HepG2 (cell line): ENCODE measurements around the gene GLRX5. TPM values are rescaled to one million over a fixed set of nuclear protein-coding genes. Genes with fewer than 3 reads are reported as not detected.

ENCODE experiments used
- FOXK1 ChIP-seq: sonication (generic); formaldehyde crosslinking; IDR thresholded peaks from 2 replicates; pipeline ENCODE4 v1.4.0; 2020; ENCODE audit warnings: low read depth, missing genetic modification reagents, borderline replicate concordance
- HNRNPK ChIP-seq: fragments of 200-400 bp; formaldehyde crosslinking; IDR thresholded peaks from 2 replicates; pipeline ENCODE4 v1.6.1; 2018; ENCODE audit warnings: low read length, low read depth, moderate library complexity, mild to moderate bottlenecking; ENCODE audit not compliant: poor library complexity, severe bottlenecking
- NFIB ChIP-seq: sonication (generic); formaldehyde crosslinking; IDR thresholded peaks from 2 replicates; pipeline ENCODE4 v1.9.0; 2021; ENCODE audit warnings: missing genetic modification reagents, mild to moderate bottlenecking, borderline replicate concordance
- NR2F2 ChIP-seq: IDR thresholded peaks from 2 replicates; pipeline ENCODE4 v1.6.1; 2012; ENCODE audit warnings: low read depth, inconsistent platforms, borderline replicate concordance
- PHF20 ChIP-seq: sonication (generic); formaldehyde crosslinking; IDR thresholded peaks from 2 replicates; pipeline ENCODE4 v1.5.0; 2020; ENCODE audit warnings: mild to moderate bottlenecking, missing genetic modification reagents
- PHF8 ChIP-seq: sonication (generic); formaldehyde crosslinking; IDR thresholded peaks from 2 replicates; pipeline ENCODE4 v1.5.0; 2020; ENCODE audit warnings: missing genetic modification reagents
- ZBTB38 ChIP-seq: sonication (generic); formaldehyde crosslinking; IDR thresholded peaks from 2 replicates; pipeline ENCODE4 v1.5.1; 2020; ENCODE audit warnings: mild to moderate bottlenecking, missing genetic modification reagents
- ZNF282 ChIP-seq: fragments of 450-650 bp; IDR thresholded peaks from 2 replicates; pipeline ENCODE4 v1.6.1; 2018; ENCODE audit not compliant: partially characterized antibody
- ZNF33B ChIP-seq: sonication (generic); formaldehyde crosslinking; IDR thresholded peaks from 2 replicates; pipeline ENCODE4 v1.5.1; 2020; ENCODE audit warnings: mild to moderate bottlenecking, missing genetic modification reagents
- ZNF451 ChIP-seq: sonication (generic); formaldehyde crosslinking; IDR thresholded peaks from 2 replicates; pipeline ENCODE4 v1.5.0; 2020; ENCODE audit warnings: mild to moderate bottlenecking, missing genetic modification reagents
- ZNF766 ChIP-seq: sonication (generic); formaldehyde crosslinking; IDR thresholded peaks from 2 replicates; pipeline ENCODE4 v1.5.0; 2020; ENCODE audit warnings: missing genetic modification reagents, borderline replicate concordance
- polyA plus RNA-seq, 8 experiments: library from polyadenylated mRNA; depleted of rRNA in 3 of 8; stranded (reverse) in 7 of 8; unstranded in 1 of 8; fragments of >200 nt; fragmentation: Illumina TruSeq in 4 of 8; extraction: Trizol in 4 of 8; gene quantifications; 2 replicates each; pipeline versions ENCODE4 v1.2.1 to v1.2.3, GENCODE V29; 2011 to 2016; ENCODE audit warnings: low read depth in 4 of 8, missing spikeins in 1 of 8, mixed read lengths in 1 of 8; ENCODE audit not compliant: insufficient read depth in 1 of 8
- total RNA-seq, 5 experiments: library from RNA; depleted of rRNA; stranded (reverse); fragments of >200 nt; fragmentation: Illumina TruSeq; extraction: Trizol; gene quantifications; 2 replicates each; pipeline ENCODE4 v1.2.3, GENCODE V29; 2016; ENCODE audit warnings: low read depth in 1 of 5
- TF ChIP-seq, protein P1 (sequence below), 2 experiments: IDR thresholded peaks; 2 replicates each; pipeline ENCODE4 v1.6.1; 2011 to 2012; ENCODE audit warnings: low read length in 2 of 2, borderline replicate concordance in 1 of 2, low read depth in 1 of 2, mild to moderate bottlenecking in 1 of 2, moderate library complexity in 1 of 2
- TF ChIP-seq, protein P2 (sequence below): sonication (generic); formaldehyde crosslinking; IDR thresholded peaks from 2 replicates; pipeline ENCODE4 v1.9.0; 2022; ENCODE audit warnings: low read depth, missing genetic modification reagents
- TF ChIP-seq, protein P3 (sequence below): sonication (generic); formaldehyde crosslinking; conservative IDR thresholded peaks from 2 replicates; pipeline ENCODE4 v1.4.0; 2020; ENCODE audit warnings: missing genetic modification reagents
- TF ChIP-seq, protein P4 (sequence below): sonication (generic); formaldehyde crosslinking; IDR thresholded peaks from 2 replicates; pipeline ENCODE4 v1.5.0; 2020; ENCODE audit warnings: missing genetic modification reagents
- TF ChIP-seq, protein P5 (sequence below): sonication (generic); formaldehyde crosslinking; IDR thresholded peaks from 2 replicates; pipeline ENCODE4 v1.5.1; 2020; ENCODE audit warnings: missing genetic modification reagents, mild to moderate bottlenecking, borderline replicate concordance

GLRX5 gene
- total and polyA plus RNA-seq, 2 of the 13 experiments (the other 11 are each of a cell fraction or from before 2014, with no cell fraction given), result 122 to 146 TPM

DNA sequence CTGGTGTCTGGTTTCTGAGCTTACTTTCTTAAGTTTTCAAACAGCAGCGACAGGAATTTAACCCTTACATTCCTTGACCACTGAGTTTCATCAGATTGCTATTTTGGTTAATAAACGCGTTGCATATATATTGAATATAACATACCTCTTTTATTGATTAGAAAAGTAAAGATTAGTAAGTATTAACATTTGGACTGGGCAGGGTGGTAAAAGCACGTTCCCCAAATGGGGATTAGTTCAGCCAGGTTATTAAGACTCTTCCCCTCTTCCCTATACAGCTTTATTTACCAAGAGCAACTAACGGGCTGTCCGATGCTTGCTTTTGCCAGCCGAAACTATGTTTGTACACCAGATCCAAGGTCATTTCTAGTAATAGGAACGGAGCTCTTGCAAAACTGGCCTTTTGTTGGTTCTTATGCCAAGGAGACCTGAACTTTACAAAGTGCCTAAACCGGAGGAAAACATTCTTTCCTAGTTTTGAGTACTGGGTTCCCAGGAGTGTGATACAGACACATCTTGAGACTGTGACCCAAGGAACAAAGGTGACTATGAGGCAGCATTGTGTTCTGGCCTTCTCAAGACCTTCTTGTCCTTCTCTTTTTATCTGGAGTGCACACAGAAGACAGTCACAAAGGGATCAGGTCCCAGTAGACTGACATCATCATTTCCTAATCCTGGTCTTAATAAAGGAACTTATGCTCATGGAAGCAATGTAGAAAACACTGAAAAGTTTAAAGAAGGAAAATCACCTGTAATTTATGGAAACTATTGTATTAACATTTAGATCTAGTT, 2.6 kb downstream of the GLRX5 start (continued):
- TF ChIP-seq, protein P1, sequence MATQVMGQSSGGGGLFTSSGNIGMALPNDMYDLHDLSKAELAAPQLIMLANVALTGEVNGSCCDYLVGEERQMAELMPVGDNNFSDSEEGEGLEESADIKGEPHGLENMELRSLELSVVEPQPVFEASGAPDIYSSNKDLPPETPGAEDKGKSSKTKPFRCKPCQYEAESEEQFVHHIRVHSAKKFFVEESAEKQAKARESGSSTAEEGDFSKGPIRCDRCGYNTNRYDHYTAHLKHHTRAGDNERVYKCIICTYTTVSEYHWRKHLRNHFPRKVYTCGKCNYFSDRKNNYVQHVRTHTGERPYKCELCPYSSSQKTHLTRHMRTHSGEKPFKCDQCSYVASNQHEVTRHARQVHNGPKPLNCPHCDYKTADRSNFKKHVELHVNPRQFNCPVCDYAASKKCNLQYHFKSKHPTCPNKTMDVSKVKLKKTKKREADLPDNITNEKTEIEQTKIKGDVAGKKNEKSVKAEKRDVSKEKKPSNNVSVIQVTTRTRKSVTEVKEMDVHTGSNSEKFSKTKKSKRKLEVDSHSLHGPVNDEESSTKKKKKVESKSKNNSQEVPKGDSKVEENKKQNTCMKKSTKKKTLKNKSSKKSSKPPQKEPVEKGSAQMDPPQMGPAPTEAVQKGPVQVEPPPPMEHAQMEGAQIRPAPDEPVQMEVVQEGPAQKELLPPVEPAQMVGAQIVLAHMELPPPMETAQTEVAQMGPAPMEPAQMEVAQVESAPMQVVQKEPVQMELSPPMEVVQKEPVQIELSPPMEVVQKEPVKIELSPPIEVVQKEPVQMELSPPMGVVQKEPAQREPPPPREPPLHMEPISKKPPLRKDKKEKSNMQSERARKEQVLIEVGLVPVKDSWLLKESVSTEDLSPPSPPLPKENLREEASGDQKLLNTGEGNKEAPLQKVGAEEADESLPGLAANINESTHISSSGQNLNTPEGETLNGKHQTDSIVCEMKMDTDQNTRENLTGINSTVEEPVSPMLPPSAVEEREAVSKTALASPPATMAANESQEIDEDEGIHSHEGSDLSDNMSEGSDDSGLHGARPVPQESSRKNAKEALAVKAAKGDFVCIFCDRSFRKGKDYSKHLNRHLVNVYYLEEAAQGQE (IDR thresholded peaks at IDR 0.05; ENCODE audit: borderline replicate concordance in 1 of 2, low read depth in 1 of 2, low read length in 2 of 2), result no peak
- TF ChIP-seq FOXK1, result peak; percentile 76; the same call in 1 of the 2 replicates
- no peak for TF ChIP-seq ZNF282
- TF ChIP-seq ZNF766 (CRISPR knock-in tag), result no peak
- no peak for TF ChIP-seq HNRNPK
- TF ChIP-seq ZNF33B, result no peak
- TF ChIP-seq, protein P2, sequence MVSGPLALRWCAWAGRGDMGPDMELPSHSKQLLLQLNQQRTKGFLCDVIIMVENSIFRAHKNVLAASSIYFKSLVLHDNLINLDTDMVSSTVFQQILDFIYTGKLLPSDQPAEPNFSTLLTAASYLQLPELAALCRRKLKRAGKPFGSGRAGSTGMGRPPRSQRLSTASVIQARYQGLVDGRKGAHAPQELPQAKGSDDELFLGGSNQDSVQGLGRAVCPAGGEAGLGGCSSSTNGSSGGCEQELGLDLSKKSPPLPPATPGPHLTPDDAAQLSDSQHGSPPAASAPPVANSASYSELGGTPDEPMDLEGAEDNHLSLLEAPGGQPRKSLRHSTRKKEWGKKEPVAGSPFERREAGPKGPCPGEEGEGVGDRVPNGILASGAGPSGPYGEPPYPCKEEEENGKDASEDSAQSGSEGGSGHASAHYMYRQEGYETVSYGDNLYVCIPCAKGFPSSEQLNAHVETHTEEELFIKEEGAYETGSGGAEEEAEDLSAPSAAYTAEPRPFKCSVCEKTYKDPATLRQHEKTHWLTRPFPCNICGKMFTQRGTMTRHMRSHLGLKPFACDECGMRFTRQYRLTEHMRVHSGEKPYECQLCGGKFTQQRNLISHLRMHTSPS (CRISPR knock-in tag), result peak; percentile 89
- peak; percentile 76 for TF ChIP-seq NR2F2
- TF ChIP-seq, protein P3, sequence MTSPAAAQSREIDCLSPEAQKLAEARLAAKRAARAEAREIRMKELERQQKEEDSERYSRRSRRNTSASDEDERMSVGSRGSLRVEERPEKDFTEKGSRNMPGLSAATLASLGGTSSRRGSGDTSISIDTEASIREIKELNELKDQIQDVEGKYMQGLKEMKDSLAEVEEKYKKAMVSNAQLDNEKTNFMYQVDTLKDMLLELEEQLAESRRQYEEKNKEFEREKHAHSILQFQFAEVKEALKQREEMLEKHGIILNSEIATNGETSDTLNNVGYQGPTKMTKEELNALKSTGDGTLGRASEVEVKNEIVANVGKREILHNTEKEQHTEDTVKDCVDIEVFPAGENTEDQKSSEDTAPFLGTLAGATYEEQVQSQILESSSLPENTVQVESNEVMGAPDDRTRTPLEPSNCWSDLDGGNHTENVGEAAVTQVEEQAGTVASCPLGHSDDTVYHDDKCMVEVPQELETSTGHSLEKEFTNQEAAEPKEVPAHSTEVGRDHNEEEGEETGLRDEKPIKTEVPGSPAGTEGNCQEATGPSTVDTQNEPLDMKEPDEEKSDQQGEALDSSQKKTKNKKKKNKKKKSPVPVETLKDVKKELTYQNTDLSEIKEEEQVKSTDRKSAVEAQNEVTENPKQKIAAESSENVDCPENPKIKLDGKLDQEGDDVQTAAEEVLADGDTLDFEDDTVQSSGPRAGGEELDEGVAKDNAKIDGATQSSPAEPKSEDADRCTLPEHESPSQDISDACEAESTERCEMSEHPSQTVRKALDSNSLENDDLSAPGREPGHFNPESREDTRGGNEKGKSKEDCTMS (CRISPR knock-in tag), result no peak
- TF ChIP-seq NFIB (CRISPR knock-in tag), result no peak
- TF ChIP-seq, protein P4, sequence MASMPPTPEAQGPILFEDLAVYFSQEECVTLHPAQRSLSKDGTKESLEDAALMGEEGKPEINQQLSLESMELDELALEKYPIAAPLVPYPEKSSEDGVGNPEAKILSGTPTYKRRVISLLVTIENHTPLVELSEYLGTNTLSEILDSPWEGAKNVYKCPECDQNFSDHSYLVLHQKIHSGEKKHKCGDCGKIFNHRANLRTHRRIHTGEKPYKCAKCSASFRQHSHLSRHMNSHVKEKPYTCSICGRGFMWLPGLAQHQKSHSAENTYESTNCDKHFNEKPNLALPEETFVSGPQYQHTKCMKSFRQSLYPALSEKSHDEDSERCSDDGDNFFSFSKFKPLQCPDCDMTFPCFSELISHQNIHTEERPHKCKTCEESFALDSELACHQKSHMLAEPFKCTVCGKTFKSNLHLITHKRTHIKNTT (CRISPR knock-in tag), result no peak
- no peak for TF ChIP-seq PHF20 (CRISPR knock-in tag)
- TF ChIP-seq, protein P5, sequence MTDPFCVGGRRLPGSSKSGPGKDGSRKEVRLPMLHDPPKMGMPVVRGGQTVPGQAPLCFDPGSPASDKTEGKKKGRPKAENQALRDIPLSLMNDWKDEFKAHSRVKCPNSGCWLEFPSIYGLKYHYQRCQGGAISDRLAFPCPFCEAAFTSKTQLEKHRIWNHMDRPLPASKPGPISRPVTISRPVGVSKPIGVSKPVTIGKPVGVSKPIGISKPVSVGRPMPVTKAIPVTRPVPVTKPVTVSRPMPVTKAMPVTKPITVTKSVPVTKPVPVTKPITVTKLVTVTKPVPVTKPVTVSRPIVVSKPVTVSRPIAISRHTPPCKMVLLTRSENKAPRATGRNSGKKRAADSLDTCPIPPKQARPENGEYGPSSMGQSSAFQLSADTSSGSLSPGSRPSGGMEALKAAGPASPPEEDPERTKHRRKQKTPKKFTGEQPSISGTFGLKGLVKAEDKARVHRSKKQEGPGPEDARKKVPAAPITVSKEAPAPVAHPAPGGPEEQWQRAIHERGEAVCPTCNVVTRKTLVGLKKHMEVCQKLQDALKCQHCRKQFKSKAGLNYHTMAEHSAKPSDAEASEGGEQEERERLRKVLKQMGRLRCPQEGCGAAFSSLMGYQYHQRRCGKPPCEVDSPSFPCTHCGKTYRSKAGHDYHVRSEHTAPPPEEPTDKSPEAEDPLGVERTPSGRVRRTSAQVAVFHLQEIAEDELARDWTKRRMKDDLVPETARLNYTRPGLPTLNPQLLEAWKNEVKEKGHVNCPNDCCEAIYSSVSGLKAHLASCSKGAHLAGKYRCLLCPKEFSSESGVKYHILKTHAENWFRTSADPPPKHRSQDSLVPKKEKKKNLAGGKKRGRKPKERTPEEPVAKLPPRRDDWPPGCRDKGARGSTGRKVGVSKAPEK, result no peak; the same call in 1 of the 2 replicates
- TF ChIP-seq ZBTB38 (CRISPR knock-in tag), result no peak
- no peak for TF ChIP-seq ZNF451 (CRISPR knock-in tag)
- TF ChIP-seq PHF8 (CRISPR knock-in tag), result peak; percentile 42; the same call in 1 of the 2 replicates
